Measurements from ENCODE around the gene SPI1.

Gene SPI1

GRCh38 chr11:47327949-47328348 is 50.4 kb downstream of the SPI1 start:
- H3K36me3 ChIP-seq (ENCODE audit: control insufficient read depth in 2 of 2, insufficient read depth in 1 of 2, low read length in 2 of 2): peaks cover 0 to 4% of the 10 kb centered on the region in 2 experiments; a peak in 2 of 3 replicates
- H3K27ac ChIP-seq (ENCODE audit: extremely low read depth, low read depth, low read length): no peak overlapping the region
- no peaks in the 10 kb centered on the region for H3K4me1 ChIP-seq (ENCODE audit: control insufficient read depth, insufficient read depth, low read length)
- TF ChIP-seq ZSCAN18 (tag by site-specific recombination; IDR thresholded peaks at IDR 0.05): no peak
- TF ChIP-seq ZNF549 (tag by site-specific recombination; IDR thresholded peaks at IDR 0.05): no peak
- TF ChIP-seq ZSCAN16 (tag by site-specific recombination; IDR thresholded peaks at IDR 0.05): no peak
- TF ChIP-seq OSR2 (tag by site-specific recombination; IDR thresholded peaks at IDR 0.05): no peak
- TF ChIP-seq PATZ1 (tag by site-specific recombination; IDR thresholded peaks at IDR 0.05): no peak
- TF ChIP-seq, protein P1, sequence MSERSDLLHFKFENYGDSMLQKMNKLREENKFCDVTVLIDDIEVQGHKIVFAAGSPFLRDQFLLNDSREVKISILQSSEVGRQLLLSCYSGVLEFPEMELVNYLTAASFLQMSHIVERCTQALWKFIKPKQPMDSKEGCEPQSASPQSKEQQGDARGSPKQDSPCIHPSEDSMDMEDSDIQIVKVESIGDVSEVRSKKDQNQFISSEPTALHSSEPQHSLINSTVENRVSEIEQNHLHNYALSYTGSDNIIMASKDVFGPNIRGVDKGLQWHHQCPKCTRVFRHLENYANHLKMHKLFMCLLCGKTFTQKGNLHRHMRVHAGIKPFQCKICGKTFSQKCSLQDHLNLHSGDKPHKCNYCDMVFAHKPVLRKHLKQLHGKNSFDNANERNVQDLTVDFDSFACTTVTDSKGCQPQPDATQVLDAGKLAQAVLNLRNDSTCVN (tag by site-specific recombination; optimal IDR thresholded peaks at IDR 0.05): no peak
- no peak for TF ChIP-seq ZFP41 (tag by site-specific recombination; IDR thresholded peaks at IDR 0.05; ENCODE audit: borderline replicate concordance)
- ChIA-PET CTCF (no interaction called here), POLR2A (no interaction called here)
- no peak overlapping the region for H3K4me3 ChIP-seq (ENCODE audit: low read depth, low read length)
- H3K9me3 ChIP-seq (ENCODE audit: control insufficient read depth, insufficient read depth, low read depth, low read length): no peaks in the 10 kb centered on the region

GRCh38 chr11:47327025-47327424 is 51.3 kb downstream of the SPI1 start:
- TF ChIP-seq ZNF843 (tag by site-specific recombination; IDR thresholded peaks at IDR 0.05) (no peak), ZFP41 (tag by site-specific recombination; IDR thresholded peaks at IDR 0.05; ENCODE audit: borderline replicate concordance) (no peak), ZNF626 (tag by site-specific recombination; IDR thresholded peaks at IDR 0.05) (no peak), ZNF530 (tag by site-specific recombination; IDR thresholded peaks at IDR 0.05; ENCODE audit: low read depth) (no peak), ZNF600 (tag by site-specific recombination; IDR thresholded peaks at IDR 0.05) (no peak), WT1 (tag by site-specific recombination; IDR thresholded peaks at IDR 0.05) (no peak), ZFP69B (tag by site-specific recombination; IDR thresholded peaks at IDR 0.05) (no peak), ZNF571 (tag by site-specific recombination; IDR thresholded peaks at IDR 0.05) (no peak), ZSCAN23 (tag by site-specific recombination; IDR thresholded peaks at IDR 0.05) (no peak), ZNF830 (tag by site-specific recombination; IDR thresholded peaks at IDR 0.05; ENCODE audit: low read depth) (no peak)
- Histone ChIP-seq H3K4me1 (ENCODE audit: control insufficient read depth, insufficient read depth, low read length) (no peaks in the 10 kb centered on the region), H3K27ac (ENCODE audit: extremely low read depth, low read depth, low read length) (no peak overlapping the region), H3K36me3 (ENCODE audit: control insufficient read depth in 2 of 2, insufficient read depth in 1 of 2, low read length in 2 of 2) (peaks cover 0 to 5% of the 10 kb centered on the region in 2 experiments; a peak in 2 of 3 replicates), H3K4me3 (ENCODE audit: low read depth, low read length) (no peak overlapping the region), H3K9me3 (ENCODE audit: control insufficient read depth, insufficient read depth, low read depth, low read length) (no peaks in the 10 kb centered on the region)
- CTCF ChIA-PET: interaction anchor here (0.7 to 1.7 kb wide), 2 partner anchors 28 to 73 kb away, joined by 3 to 5 read pairs; no protein-coding TSS in a partner anchor
- POLR2A ChIA-PET: no interaction called here

GRCh38 chr11:47326198-47326597 is 52.1 kb downstream of the SPI1 start:
- Histone ChIP-seq H3K9me3 (ENCODE audit: control insufficient read depth, insufficient read depth, low read depth, low read length) (no peaks in the 10 kb centered on the region), H3K4me3 (ENCODE audit: low read depth, low read length) (no peak overlapping the region), H3K27ac (ENCODE audit: extremely low read depth, low read depth, low read length) (no peak overlapping the region), H3K36me3 (ENCODE audit: control insufficient read depth in 2 of 2, insufficient read depth in 1 of 2, low read length in 2 of 2) (peaks cover 0 to 13% of the 10 kb centered on the region in 2 experiments; a peak in 2 of 3 replicates), H3K4me1 (ENCODE audit: control insufficient read depth, insufficient read depth, low read length) (no peaks in the 10 kb centered on the region)
- POLR2A ChIA-PET: interaction anchor here (0.6 kb wide), 1 partner anchor 99 kb away, joined by 4 read pairs; no protein-coding TSS in a partner anchor
- TF ChIP-seq ZNF585B (tag by site-specific recombination; IDR thresholded peaks at IDR 0.05) (no peak), ZNF624 (tag by site-specific recombination; IDR thresholded peaks at IDR 0.05) (no peak), SETDB1 (IDR thresholded peaks at IDR 0.05; ENCODE audit: insufficient read length, low read length) (no peak), PRDM1 (tag by site-specific recombination; IDR thresholded peaks at IDR 0.05) (0 out of 2 replicates have a peak, but pooled peaks have one; percentile 13), ZBTB49 (tag by site-specific recombination; IDR thresholded peaks at IDR 0.05; ENCODE audit: low read depth) (no peak)
- TF ChIP-seq, protein P2, sequence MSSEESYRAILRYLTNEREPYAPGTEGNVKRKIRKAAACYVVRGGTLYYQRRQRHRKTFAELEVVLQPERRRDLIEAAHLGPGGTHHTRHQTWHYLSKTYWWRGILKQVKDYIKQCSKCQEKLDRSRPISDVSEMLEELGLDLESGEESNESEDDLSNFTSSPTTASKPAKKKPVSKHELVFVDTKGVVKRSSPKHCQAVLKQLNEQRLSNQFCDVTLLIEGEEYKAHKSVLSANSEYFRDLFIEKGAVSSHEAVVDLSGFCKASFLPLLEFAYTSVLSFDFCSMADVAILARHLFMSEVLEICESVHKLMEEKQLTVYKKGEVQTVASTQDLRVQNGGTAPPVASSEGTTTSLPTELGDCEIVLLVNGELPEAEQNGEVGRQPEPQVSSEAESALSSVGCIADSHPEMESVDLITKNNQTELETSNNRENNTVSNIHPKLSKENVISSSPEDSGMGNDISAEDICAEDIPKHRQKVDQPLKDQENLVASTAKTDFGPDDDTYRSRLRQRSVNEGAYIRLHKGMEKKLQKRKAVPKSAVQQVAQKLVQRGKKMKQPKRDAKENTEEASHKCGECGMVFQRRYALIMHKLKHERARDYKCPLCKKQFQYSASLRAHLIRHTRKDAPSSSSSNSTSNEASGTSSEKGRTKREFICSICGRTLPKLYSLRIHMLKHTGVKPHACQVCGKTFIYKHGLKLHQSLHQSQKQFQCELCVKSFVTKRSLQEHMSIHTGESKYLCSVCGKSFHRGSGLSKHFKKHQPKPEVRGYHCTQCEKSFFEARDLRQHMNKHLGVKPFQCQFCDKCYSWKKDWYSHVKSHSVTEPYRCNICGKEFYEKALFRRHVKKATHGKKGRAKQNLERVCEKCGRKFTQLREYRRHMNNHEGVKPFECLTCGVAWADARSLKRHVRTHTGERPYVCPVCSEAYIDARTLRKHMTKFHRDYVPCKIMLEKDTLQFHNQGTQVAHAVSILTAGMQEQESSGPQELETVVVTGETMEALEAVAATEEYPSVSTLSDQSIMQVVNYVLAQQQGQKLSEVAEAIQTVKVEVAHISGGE (tag by site-specific recombination; conservative IDR thresholded peaks at IDR 0.05; ENCODE audit: low read depth): no peak
- CTCF ChIA-PET: interaction anchor here (1.1 to 1.7 kb wide), 2 partner anchors 29 to 68 kb away, joined by 4 to 5 read pairs; partner anchors contain the start of gene NR1H3

All from HEK293 (cell line).